HG02973 (cell line): Measurements from ENCODE around the gene P2RY14.

ENCODE experiments used
- ATAC-seq: cut with Tn5 transposase; IDR thresholded peaks from one replicate; pipeline ENCODE4 v1.9.1; 2021; ENCODE audit warnings: moderate library complexity; ENCODE audit not compliant: unreplicated experiment

P2RY14 gene

GRCh38 chr3:151195826-151196225, 82.5 kb downstream of the P2RY14 start:
- ATAC-seq: no peak

GRCh38 chr3:151192545-151192944, 85.8 kb downstream of the P2RY14 start:
- no peak for ATAC-seq

- ATAC-seq: no peak
Observed at GRCh38 chr3:151191095-151191494, 87.2 kb downstream of the P2RY14 start.

- no peak for ATAC-seq
Observed at GRCh38 chr3:151183265-151183671, 95.1 kb downstream of the P2RY14 start.

GRCh38 chr3:151182349-151183079, 95.8 kb downstream of the P2RY14 start:
- no peak for ATAC-seq

GRCh38 chr3:151178208-151178845, 100.0 kb downstream of the P2RY14 start:
- no peak for ATAC-seq

GRCh38 chr3:151175952-151176351, 102.4 kb downstream of the P2RY14 start:
- no peak for ATAC-seq

- no peak for ATAC-seq
Observed at GRCh38 chr3:151174351-151174750, 104.0 kb downstream of the P2RY14 start.

- ATAC-seq: peak; percentile 58
Observed at GRCh38 chr3:151171145-151171757, 107.1 kb downstream of the P2RY14 start.

GRCh38 chr3:151169948-151170679, 108.2 kb downstream of the P2RY14 start:
- peak; percentile 21 for ATAC-seq

- peak; percentile 52 for ATAC-seq
Observed at GRCh38 chr3:151169262-151169947, 108.9 kb downstream of the P2RY14 start.

GRCh38 chr3:151168269-151169094, 109.9 kb downstream of the P2RY14 start:
- ATAC-seq: peak; percentile 57

GRCh38 chr3:151166161-151166560, 112.2 kb downstream of the P2RY14 start:
- no peak for ATAC-seq

GRCh38 chr3:151165226-151165625, 113.1 kb downstream of the P2RY14 start:
- no peak for ATAC-seq
